GM15510 (cell line): ENCODE results near the gene TNRC6C.

Experiments used
- POLR2A ChIP-seq: IDR thresholded peaks from 3 replicates; pipeline ENCODE4 v1.6.1; 2011; ENCODE audit warnings: borderline replicate concordance; ENCODE audit not compliant: insufficient read length; ENCODE audit errors: extremely low read depth

The TNRC6C gene

DNA sequence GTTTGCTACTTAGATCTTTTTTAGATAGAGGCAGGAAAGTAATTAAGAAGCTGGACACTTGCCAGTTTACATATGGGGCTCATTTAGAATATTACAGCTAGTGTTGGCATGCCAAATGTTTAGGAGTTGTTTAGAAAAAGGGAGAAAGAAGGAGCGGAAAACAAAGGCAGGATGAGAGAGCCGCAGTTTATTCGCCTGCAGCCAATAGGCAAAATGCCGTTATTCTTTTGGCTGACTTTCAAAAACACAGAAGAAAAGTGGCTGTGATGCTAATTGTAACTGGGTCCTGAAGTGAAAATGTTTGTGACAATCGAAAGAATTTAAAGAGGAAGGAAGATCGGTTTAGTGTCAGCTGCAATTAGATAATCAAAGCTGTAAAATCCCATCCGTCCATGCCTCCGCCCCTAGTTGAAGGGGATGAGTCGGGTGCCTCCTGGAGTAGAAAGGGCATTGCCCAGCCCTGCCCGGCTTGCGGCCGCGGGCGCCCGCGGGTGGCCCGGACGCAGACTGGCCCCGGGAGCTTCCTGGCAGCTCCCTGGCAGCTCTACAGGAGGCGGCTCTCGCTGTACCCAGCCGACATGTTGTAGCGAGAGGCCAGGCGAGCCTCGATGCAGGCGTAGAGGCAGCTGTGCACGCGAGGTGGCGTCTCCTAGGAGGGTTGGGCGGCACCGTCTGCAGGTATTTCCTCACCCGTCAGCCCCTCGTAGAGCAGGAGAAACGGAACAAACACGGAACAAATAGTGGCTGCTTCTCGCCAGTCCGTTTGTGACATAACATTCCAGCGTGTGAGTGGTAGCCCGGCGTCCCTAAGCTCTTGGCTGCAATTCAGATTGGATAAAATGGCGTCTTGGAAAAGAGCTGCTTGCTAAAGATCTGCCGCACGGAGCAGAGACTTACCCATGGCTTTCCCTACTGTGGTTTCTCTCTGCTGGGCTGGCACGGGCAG is 82.2 kb downstream of the TNRC6C start:
- no peak for TF ChIP-seq POLR2A

DNA sequence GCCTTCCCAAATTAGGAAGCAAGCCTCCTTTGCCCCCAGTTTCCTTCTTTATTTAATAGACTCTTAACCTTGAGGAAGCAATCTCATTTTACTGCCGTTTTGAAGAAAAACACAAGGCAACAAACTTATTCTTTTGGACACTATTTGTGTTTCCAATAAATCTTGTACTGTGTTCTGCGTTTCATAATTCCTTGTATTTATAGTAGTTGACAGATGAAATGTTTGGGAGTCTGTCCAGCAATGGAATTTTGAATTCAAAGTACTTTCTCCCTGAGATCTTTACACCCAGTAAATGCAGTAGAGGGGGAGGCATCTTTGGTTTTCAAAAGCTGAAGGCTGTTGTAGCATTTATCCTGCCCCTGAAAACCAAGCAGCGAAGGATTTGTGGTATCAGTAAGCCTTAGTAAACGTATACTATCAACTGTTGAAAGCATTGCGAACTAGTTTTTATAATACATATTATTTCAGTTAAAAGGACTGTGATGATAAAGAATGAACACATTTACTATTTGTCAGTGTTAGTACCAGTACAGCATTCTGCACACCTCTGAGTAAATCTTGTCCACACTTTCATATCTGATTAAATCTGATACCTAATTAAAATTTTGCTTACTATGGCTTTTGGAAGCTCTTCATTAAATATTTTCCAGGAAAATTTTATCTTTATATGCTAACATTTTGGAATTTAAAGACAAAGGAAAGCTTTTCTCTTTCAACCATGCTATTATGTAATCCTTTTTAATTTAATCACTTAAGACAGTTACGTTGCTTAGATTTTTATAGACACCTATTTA is 83.1 kb downstream of the TNRC6C start:
- TF ChIP-seq POLR2A, result no peak

DNA sequence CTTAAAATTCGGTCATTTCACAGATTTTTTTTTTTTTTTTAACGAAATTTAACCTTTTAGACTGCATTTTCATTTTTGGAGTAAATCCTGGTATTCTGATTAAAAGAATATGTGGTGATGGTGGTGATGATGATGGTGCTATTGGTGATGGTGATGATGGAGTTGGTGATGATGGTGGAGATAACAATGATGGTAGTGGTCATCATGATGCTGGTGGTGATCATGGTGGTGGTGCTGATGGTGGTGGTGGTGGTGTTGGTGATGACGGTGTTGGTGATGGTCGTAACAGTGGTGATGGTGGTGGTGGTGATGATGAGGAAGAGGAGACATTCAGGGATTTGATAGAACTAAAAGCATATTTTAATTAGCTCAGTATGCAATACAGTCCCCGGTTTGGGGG is 84.0 kb downstream of the TNRC6C start:
- TF ChIP-seq POLR2A, result no peak

DNA sequence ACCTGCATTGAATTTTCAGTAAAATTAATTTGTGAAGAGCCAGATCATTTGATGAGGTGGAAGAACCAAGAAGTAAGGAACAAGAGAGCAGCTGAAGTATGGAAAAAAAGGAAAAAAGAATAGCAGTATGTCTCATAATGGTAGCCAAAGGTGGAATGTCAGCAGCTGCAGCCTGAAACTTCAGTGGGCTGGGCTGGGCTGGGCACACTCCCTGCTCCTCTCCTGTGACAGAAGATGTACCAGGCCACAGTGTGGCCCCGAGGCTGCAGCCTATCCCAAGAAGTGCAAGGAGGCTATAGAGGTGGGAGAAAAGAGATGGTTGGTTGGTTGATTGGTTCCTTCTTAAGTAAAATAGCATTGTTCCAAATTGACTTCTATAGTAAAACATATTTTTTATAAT is 84.5 kb downstream of the TNRC6C start:
- no peak for TF ChIP-seq POLR2A

DNA sequence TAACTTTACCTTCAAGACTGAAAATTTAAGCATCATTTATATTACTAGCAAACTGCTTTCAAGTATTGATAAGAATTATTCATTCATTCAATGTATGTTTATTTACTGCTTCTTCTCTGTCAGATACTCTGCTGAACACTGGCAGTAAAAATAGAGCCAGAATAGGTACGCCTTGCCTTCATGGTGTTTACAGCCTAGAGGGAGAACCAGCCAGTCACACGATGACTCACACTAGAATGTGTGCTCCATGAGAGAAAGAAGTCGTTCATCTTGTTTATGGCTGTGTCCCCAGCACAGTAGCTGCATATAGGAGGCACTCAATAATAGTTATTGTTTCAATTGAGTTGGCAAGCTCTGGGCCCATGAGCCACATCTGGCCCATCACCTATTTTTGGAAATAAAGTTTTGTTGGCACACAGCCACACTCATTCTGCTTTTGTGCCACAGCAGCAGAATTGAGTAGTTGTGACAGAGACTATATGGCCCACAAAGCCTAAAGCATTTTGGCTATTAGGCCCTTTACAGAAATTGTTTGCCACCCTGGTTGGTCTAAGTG is 85.9 kb downstream of the TNRC6C start:
- TF ChIP-seq POLR2A, result no peak

DNA sequence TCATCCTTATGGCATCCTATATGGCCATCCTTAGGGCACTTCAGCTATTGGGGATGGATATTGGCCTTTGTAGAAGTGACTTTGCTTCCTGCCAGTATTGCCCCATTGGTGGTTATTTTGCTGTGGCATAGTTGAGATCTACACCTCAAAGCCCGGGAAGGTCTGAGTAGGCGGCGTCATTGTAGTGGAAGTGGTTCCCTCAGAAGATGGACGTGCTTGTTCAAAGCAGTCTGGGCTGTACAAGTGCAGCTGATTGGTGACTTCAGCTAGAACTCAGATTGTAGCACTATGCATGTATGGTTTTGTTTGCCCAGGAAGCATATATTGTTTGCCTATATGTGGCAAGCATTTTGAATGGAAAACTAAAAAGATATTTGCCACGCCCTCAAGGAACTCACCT is 86.8 kb downstream of the TNRC6C start:
- TF ChIP-seq POLR2A, result no peak

DNA sequence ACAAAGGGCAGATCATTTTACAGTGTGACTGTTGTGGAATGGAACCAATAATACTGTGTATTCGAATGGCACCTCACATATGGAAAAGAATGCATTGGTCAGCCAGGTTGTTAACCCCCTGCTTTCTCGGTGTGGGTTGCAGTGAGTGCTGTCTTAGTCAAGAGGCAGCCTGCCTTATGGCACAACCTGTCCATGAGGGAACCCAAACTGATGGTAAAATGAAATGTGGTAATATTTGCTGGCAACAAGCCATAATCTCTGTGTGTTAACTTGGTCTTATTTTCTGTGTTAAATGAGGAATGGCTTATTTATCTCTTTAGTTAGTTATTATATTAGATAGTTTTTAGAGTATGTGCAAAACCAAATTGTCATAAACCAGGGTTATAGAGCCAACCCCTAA is 88.4 kb downstream of the TNRC6C start:
- TF ChIP-seq POLR2A, result no peak

DNA sequence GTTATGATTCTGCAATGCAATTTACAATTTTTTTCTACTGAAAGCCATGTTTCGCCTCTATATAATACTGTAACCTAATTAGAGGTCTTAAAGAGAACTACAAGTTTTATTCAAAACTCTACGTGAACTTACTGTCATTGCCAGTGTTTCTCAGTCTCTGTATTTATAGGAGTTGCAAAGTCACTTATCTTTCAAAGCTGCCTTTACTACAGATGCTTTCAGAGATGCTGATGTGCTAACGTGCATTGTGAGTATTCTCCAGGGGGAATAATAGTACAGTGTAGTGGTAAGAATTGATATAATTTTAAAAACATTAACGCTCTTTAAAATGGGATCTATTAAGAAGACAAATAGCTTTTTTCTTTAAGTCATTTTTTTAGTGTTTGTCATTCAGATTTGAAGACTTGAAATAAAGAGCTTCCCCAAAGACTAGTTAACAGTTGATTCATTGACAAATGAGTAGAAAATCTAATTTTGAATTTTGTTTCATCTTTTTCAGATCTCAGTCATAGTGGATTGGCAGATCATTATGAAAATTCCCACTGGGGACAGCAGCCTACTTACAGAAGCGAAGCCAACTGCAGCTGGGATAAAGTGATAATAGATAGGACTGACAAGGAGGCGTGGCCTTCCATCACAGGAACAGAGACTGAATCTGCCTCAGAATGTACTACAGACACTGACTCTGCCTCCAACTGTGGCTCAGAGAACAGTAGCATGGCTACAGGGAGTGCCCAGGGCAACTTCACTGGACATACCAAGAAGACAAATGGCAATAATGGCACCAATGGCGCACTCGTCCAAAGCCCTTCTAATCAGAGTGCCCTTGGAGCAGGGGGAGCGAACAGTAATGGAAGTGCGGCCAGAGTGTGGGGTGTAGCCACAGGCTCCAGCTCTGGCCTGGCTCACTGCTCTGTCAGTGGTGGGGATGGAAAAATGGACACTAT is 90.1 kb downstream of the TNRC6C start:
- no peak for TF ChIP-seq POLR2A

DNA sequence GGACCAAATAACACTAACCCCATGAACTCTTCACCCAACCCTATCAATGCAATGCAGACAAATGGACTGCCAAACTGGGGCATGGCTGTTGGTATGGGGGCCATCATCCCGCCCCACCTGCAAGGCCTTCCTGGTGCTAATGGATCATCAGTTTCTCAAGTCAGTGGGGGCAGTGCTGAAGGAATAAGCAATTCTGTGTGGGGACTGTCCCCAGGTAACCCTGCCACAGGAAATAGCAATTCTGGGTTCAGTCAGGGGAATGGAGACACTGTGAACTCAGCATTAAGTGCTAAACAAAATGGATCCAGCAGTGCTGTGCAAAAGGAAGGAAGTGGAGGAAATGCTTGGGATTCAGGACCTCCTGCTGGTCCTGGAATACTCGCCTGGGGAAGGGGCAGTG is 91.1 kb downstream of the TNRC6C start:
- no peak for TF ChIP-seq POLR2A

DNA sequence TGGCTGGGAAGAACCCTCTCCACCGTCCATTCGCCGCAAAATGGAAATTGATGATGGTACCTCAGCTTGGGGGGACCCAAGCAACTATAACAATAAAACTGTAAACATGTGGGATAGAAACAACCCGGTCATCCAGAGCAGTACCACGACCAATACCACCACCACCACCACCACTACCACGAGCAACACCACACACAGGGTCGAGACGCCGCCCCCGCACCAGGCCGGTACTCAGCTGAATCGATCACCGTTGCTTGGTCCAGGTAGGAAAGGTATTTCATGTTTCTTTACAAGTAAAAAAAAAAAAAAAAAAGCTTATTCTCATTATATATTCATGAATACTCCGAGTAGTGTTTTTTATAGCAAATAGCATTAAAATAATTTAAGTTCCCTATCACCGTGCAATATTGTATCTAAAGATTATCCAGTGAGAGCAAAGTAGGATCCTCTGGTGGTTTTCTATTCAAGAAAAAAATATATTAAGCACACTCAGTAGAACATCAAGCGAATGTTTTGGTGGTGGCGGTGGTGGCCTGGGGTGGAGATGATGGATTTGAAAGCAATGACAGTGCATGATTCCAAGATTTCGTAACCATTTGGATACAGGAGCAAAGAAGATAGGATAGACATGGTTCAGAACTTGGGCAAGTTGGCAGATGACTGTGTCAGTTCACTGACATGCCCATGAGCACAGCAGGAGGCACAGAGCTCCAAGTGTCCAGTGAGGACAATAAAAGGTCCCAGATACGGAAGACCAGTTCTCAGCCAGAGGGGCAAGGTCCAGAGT is 92.9 kb downstream of the TNRC6C start:
- TF ChIP-seq POLR2A, result no peak

DNA sequence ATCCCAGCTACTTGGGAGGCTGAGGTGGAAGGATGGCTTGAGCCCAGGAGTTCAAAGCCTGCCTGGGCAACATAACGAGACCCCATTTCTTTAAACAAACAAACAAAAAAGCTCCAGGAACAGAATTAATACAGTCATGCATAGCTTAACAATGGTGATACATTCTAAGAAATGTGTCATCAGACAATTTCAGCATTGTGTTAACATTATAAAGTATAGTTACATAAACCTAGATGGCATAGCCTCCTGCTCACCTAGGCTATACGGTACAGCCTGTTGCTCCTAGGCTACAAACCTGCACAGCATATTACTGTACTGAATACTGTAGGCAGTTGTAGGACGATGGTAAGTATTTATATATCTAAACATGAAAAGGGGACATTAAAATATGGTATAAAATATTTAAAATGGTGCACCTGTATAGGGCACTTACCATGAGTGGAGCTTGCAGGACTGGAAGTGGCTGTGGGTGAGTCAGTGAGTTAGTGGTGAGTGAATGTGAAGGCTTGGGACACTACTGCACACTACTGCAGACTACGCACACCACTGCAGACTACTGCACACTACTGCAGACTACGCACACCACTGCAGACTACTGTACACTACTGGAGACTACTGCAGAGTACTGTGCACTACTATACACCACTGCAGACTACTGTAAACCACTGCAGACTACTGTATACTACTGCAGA is 95.4 kb downstream of the TNRC6C start:
- TF ChIP-seq POLR2A, result no peak

DNA sequence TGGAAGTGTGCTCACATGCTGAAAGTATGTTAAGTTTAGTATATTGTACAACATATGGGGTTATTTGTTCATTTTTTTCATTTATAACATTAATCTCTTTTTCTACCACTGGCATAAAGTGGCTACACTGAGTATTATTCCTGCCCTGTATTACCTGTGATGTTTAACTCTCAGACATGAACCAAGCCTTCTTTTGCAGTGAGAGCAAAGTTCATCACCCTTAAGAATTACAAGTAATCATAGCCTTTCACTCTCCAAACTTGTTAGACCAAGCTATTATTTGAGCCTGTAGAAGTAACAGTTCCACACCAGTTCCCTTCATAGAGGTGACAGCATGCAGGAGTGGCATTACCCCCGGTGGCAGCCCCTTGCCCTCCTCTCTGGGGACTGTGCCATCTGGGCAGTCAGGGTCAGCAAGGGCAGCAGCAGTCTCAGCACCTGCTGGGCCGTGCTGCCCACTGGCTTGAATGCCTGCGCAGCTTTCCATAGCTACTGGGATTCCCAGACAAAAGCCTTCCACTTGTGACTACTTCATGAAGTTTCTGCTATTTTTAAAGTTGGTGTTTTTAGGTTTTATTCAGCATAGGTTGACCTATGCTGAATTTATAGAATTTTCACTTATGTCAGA is 98.7 kb downstream of the TNRC6C start:
- TF ChIP-seq POLR2A, result no peak

DNA sequence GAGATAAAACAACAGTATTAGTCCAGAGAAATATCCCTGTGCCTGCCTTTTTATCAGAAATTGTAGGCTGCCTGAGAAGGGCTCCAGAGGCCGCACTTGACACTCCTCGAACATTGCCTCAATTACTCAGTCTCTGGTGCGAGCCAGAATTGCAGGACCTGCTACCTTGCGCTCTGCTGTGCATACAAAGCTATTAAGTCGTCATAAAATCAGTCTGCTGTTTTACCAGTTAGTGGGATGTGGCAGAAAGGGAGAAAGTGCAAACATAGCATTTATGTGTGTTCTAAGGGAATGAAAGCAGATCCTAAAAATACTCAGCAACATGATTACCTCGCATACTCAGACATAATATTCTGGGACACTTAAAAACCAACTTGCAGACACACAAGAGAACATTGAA is 99.5 kb downstream of the TNRC6C start:
- no peak for TF ChIP-seq POLR2A
